Upper lobe of left lung (tissue), 6 donors: ENCODE results near the gene CDH13. TPM values are rescaled to one million over a fixed set of nuclear protein-coding genes. Genes with fewer than 3 reads are reported as not detected.

ENCODE experiments used
- ATAC-seq, 2 donors: fragments of 200-7000 bp; cut with Tn5 transposase; one replicate each; pipeline ENCODE4 v1.9.1; 2022; ENCODE audit warnings: mild to moderate bottlenecking in 2 of 2, moderate library complexity in 2 of 2; ENCODE audit not compliant: low FRiP score in 2 of 2
- DNase-seq, 2 donors: peaks; one replicate each; pipeline ENCODE4 v3.0.0-alpha.2; 2019 to 2020
- H3K27ac ChIP-seq, 4 donors: fragments of 200-600 bp; sonication (generic); one replicate each; pipeline ENCODE4 v1.5.1; 2016 to 2019
- H3K27me3 ChIP-seq, 4 donors: fragments of 200-600 bp; sonication (generic); one replicate each; pipeline ENCODE4 v1.5.1; 2017 to 2019
- H3K36me3 ChIP-seq, 4 donors: fragments of 200-600 bp; sonication (generic); one replicate each; pipeline ENCODE4 v1.5.1; 2016 to 2019
- H3K4me1 ChIP-seq, 4 donors: fragments of 200-600 bp; sonication (generic); one replicate each; pipeline ENCODE4 v1.5.1; 2018 to 2019
- H3K4me3 ChIP-seq, 4 donors: fragments of 200-600 bp; sonication (generic); one replicate each; pipeline ENCODE4 v1.5.1; 2017 to 2019; ENCODE audit warnings: mild to moderate bottlenecking in 2 of 4, moderate library complexity in 1 of 4
- H3K9me3 ChIP-seq, 4 donors: fragments of 200-600 bp; sonication (generic); one replicate each; pipeline ENCODE4 v1.5.1; 2018 to 2019
- CTCF ChIP-seq, 6 experiments: fragments of 450-650 bp in 4 of 6; fragments of 200-600 bp in 2 of 6; sonication (generic) in 2 of 6; IDR thresholded peaks; one replicate each; pipeline ENCODE4 v1.5.1; 2016 to 2019; ENCODE audit warnings: antibody characterized with exemption in 6 of 6
- EP300 ChIP-seq, 4 donors: sonication (generic); formaldehyde crosslinking; IDR thresholded peaks; one replicate each; pipeline ENCODE4 v1.5.1; 2017; ENCODE audit warnings: antibody characterized with exemption in 4 of 4, control low read depth in 2 of 4
- POLR2A ChIP-seq, 4 donors: fragments of 450-650 bp; IDR thresholded peaks; one replicate each; pipeline ENCODE4 v1.5.1; 2016 to 2017; ENCODE audit warnings: antibody characterized with exemption in 4 of 4, mild to moderate bottlenecking in 2 of 4
- POLR2AphosphoS5 ChIP-seq, 2 donors: sonication (generic); formaldehyde crosslinking; IDR thresholded peaks; one replicate each; pipeline ENCODE4 v1.5.1; 2017; ENCODE audit warnings: antibody characterized with exemption in 2 of 2
- WGBS, 2 donors: methylation state at CpG; one replicate each; pipeline ENCODE4 v1.1.5; 2017 to 2018; 5-methylcytosine and 5-hydroxymethylcytosine counted together
- total RNA-seq, 6 donors: library from RNA; depleted of rRNA in 4 of 6; stranded (reverse); fragments of >200 nt in 4 of 6; gene quantifications; one replicate each; pipeline versions ENCODE4 v1.1.0 to v1.2.1, GENCODE V29; 2016 to 2021
- donor health status: DM: no; HTN: no; CAD: no; lungs with moderate emphysema.
- donor health status: DM: no; HTN: yes; CAD: no; lungs with severe emphysema.

The CDH13 gene
- total RNA-seq, 6 donors from 2014 or later, result 11.3 to 39.8 (median 19.9) TPM

- H3K4me1 ChIP-seq, result peaks cover 0 to 3% (median 2%) of the 10 kb centered on the region in 4 donors
- H3K27ac ChIP-seq, result no peak overlapping the region
- WGBS, 2 donors, result 54 to 67% methylated on average over 8 of the region's 8 CpGs
- peak in 1 of 2 donors; percentile 36 for DNase-seq
- no peaks in the 10 kb centered on the region for H3K27me3 ChIP-seq
- no peaks in the 10 kb centered on the region for H3K9me3 ChIP-seq
- no peak overlapping the region for H3K4me3 ChIP-seq
- H3K36me3 ChIP-seq, result no peaks in the 10 kb centered on the region
- no peak for ATAC-seq
- TF ChIP-seq POLR2A (IDR thresholded peaks at IDR 0.05), result no peak
- TF ChIP-seq POLR2AphosphoS5 (IDR thresholded peaks at IDR 0.05), result no peak
- TF ChIP-seq EP300 (IDR thresholded peaks at IDR 0.05), result no peak
- TF ChIP-seq CTCF (IDR thresholded peaks at IDR 0.05), result no peak
Measured at GRCh38 chr16:82660075-82660645, 33.4 kb downstream of the CDH13 start.

- no peaks in the 10 kb centered on the region for H3K27me3 ChIP-seq
- 70 to 78% methylated on average over 7 of the region's 7 CpGs for WGBS, 2 donors
- H3K36me3 ChIP-seq, result no peaks in the 10 kb centered on the region
- peaks cover 0 to 3% (median 0%) of the 10 kb centered on the region in 4 donors for H3K4me1 ChIP-seq
- H3K9me3 ChIP-seq, result no peaks in the 10 kb centered on the region
- no peak overlapping the region for H3K4me3 ChIP-seq
- ATAC-seq (no peak), DNase-seq (no peak)
- no peak overlapping the region for H3K27ac ChIP-seq
- TF ChIP-seq EP300 (IDR thresholded peaks at IDR 0.05) (no peak), POLR2A (IDR thresholded peaks at IDR 0.05) (no peak), CTCF (IDR thresholded peaks at IDR 0.05) (no peak), POLR2AphosphoS5 (IDR thresholded peaks at IDR 0.05) (no peak)
Measured at GRCh38 chr16:82660966-82661365, 34.2 kb downstream of the CDH13 start.

- H3K4me3 ChIP-seq, result no peak overlapping the region
- DNase-seq (no peak), ATAC-seq (no peak)
- no peaks in the 10 kb centered on the region for H3K36me3 ChIP-seq
- no peak overlapping the region for H3K27ac ChIP-seq
- no peaks in the 10 kb centered on the region for H3K27me3 ChIP-seq
- TF ChIP-seq POLR2A (IDR thresholded peaks at IDR 0.05) (no peak), EP300 (IDR thresholded peaks at IDR 0.05) (no peak), POLR2AphosphoS5 (IDR thresholded peaks at IDR 0.05) (no peak), CTCF (IDR thresholded peaks at IDR 0.05) (no peak)
- H3K9me3 ChIP-seq, result no peaks in the 10 kb centered on the region
- WGBS, 2 donors, result 86 to 88% methylated on average over 2 of the region's 2 CpGs
- H3K4me1 ChIP-seq, result no peaks in the 10 kb centered on the region
Measured at GRCh38 chr16:82664181-82664580, 37.4 kb downstream of the CDH13 start.

- Histone ChIP-seq H3K4me3 (no peak overlapping the region), H3K36me3 (no peaks in the 10 kb centered on the region), H3K9me3 (no peaks in the 10 kb centered on the region), H3K4me1 (no peaks in the 10 kb centered on the region), H3K27me3 (no peaks in the 10 kb centered on the region), H3K27ac (no peak overlapping the region)
- ATAC-seq (no peak), DNase-seq (no peak)
- TF ChIP-seq POLR2AphosphoS5 (IDR thresholded peaks at IDR 0.05) (no peak), CTCF (IDR thresholded peaks at IDR 0.05) (no peak)
- WGBS, 2 donors, result 89 to 91% methylated on average over 3 of the region's 3 CpGs
Measured at GRCh38 chr16:82665025-82665424, 38.3 kb downstream of the CDH13 start.

GRCh38 chr16:82667437-82667836 lies 40.7 kb downstream of the CDH13 start:
- TF ChIP-seq POLR2AphosphoS5 (IDR thresholded peaks at IDR 0.05), result no peak
- Histone ChIP-seq H3K36me3 (no peaks in the 10 kb centered on the region), H3K27me3 (no peaks in the 10 kb centered on the region), H3K27ac (no peak overlapping the region), H3K9me3 (no peaks in the 10 kb centered on the region), H3K4me3 (no peak overlapping the region), H3K4me1 (no peaks in the 10 kb centered on the region)
- no peak for DNase-seq
- WGBS, 2 donors, result 76 to 81% methylated on average over 11 to 12 of the region's 12 CpGs
- no peak for ATAC-seq
